Neutrophil (primary cell): Measurements from ENCODE around the gene AUNIP.

Experiments used
- H3K27ac ChIP-seq: fragments of 200-600 bp; sonication (generic); 2 replicates; pipeline ENCODE4 v1.5.1; 2016; ENCODE audit warnings: mild to moderate bottlenecking, moderate library complexity
- H3K27me3 ChIP-seq: fragments of 200-600 bp; sonication (generic); 2 replicates; pipeline ENCODE4 v1.6.0; 2016; ENCODE audit warnings: mild to moderate bottlenecking
- H3K36me3 ChIP-seq: fragments of 200-600 bp; sonication (generic); 2 replicates; pipeline ENCODE4 v1.5.1; 2017
- H3K4me1 ChIP-seq, 2 experiments: fragments of 200-600 bp in 1 of 2; sonication (generic) in 1 of 2; 1 replicate in 1 of 2; 2 replicates in 1 of 2; pipeline versions ENCODE4 v1.5.1 to v1.6.1; 2013 to 2016; ENCODE audit warnings: low read depth in 1 of 2, low read length in 1 of 2, mild to moderate bottlenecking in 1 of 2, moderate library complexity in 1 of 2; ENCODE audit not compliant: control insufficient read depth in 1 of 2, insufficient read depth in 1 of 2
- H3K4me3 ChIP-seq, 2 experiments: fragments of 200-600 bp in 1 of 2; sonication (generic) in 1 of 2; 1 replicate in 1 of 2; 2 replicates in 1 of 2; pipeline ENCODE4 v1.5.1; 2013 to 2016; ENCODE audit warnings: low read depth in 1 of 2, low read length in 1 of 2, mild to moderate bottlenecking in 1 of 2, moderate library complexity in 1 of 2
- H3K9me3 ChIP-seq: fragments of 200-600 bp; sonication (generic); 2 replicates; pipeline ENCODE4 v1.5.1; 2016
- CTCF ChIP-seq: fragments of 200-600 bp; sonication (generic); IDR thresholded peaks from 2 replicates; pipeline ENCODE4 v1.5.1; 2016; ENCODE audit warnings: antibody characterized with exemption

AUNIP gene

GRCh38 chr1:25809283-25809926 is 49.9 kb downstream of the AUNIP start:
- TF ChIP-seq CTCF: no peak
- Histone ChIP-seq H3K4me1 (peaks cover 12 to 16% of the 10 kb centered on the region in 2 experiments), H3K9me3 (no peaks in the 10 kb centered on the region), H3K27ac (peak overlapping the region; percentile 31), H3K27me3 (no peaks in the 10 kb centered on the region), H3K4me3 (peak overlapping the region in 1 of 2 experiments; percentile 15), H3K36me3 (peaks cover 19% of the 10 kb centered on the region)

GRCh38 chr1:25808481-25809244 is 50.6 kb downstream of the AUNIP start:
- Histone ChIP-seq H3K9me3 (no peaks in the 10 kb centered on the region), H3K27ac (no peak overlapping the region), H3K36me3 (peaks cover 12% of the 10 kb centered on the region), H3K4me3 (no peak overlapping the region), H3K4me1 (peaks cover 12 to 16% of the 10 kb centered on the region in 2 experiments), H3K27me3 (no peaks in the 10 kb centered on the region)
- TF ChIP-seq CTCF: no peak

- Histone ChIP-seq H3K27ac (no peak overlapping the region), H3K27me3 (no peaks in the 10 kb centered on the region), H3K9me3 (no peaks in the 10 kb centered on the region), H3K4me1 (peaks cover 12 to 16% of the 10 kb centered on the region in 2 experiments), H3K4me3 (no peak overlapping the region), H3K36me3 (peaks cover 12% of the 10 kb centered on the region)
- TF ChIP-seq CTCF: no peak
These were observed 51.5 kb downstream of the AUNIP start for GRCh38 chr1:25807480-25808390.

- H3K27ac ChIP-seq: no peak overlapping the region
- TF ChIP-seq CTCF: no peak
These were observed 52.8 kb downstream of the AUNIP start for GRCh38 chr1:25806418-25806817.

GRCh38 chr1:25805863-25806225 is 53.4 kb downstream of the AUNIP start:
- Histone ChIP-seq H3K4me3 (no peak overlapping the region), H3K4me1 (peaks cover 14 to 16% of the 10 kb centered on the region in 2 experiments), H3K36me3 (peaks cover 12% of the 10 kb centered on the region), H3K9me3 (no peaks in the 10 kb centered on the region), H3K27ac (no peak overlapping the region), H3K27me3 (peaks cover 2% of the 10 kb centered on the region)
- no peak for TF ChIP-seq CTCF

More at GRCh38 chr1:25806418-25806817, 52.8 kb downstream of the AUNIP start:
- Histone ChIP-seq H3K4me3 (no peak overlapping the region), H3K9me3 (no peaks in the 10 kb centered on the region), H3K36me3 (peaks cover 12% of the 10 kb centered on the region), H3K4me1 (peaks cover 12 to 16% of the 10 kb centered on the region in 2 experiments), H3K27me3 (no peaks in the 10 kb centered on the region)
